Psoas muscle (tissue), 8 donors: ENCODE results near the gene B3GALT4. TPM values are rescaled to one million over a fixed set of nuclear protein-coding genes. Genes with fewer than 3 reads are reported as not detected.
A peak's percentile ranks its signal among the peaks of the same experiment; 100 is the strongest.
"Not testable (repeated sequence)": the region's sequence is repeated elsewhere in the genome, so short reads cannot be mapped to it uniquely, and the experiment has no call there.

Experiments
- ATAC-seq, 4 donors: fragments of 200-7000 bp; cut with Tn5 transposase; one replicate each; pipeline ENCODE4 v1.9.1; 2020; ENCODE audit warnings: moderate library complexity in 3 of 4, mild to moderate bottlenecking in 2 of 4
- DNase-seq, 2 donors: peaks; one replicate each; pipeline ENCODE4 v3.0.0-alpha.2; 2020
- H3K27ac ChIP-seq: fragments of 200-600 bp; one replicate; pipeline ENCODE4 v1.8.0; 2022
- H3K27me3 ChIP-seq, 3 donors: fragments of 200-600 bp in 1 of 3; one replicate each; pipeline versions ENCODE4 v1.6.1 to v1.8.0; 2013 to 2022; ENCODE audit warnings: low read length in 2 of 3, mild to moderate bottlenecking in 2 of 3, moderate library complexity in 1 of 3; ENCODE audit not compliant: insufficient read depth in 3 of 3
- H3K36me3 ChIP-seq, 2 donors: fragments of 200-600 bp in 1 of 2; one replicate each; pipeline versions ENCODE4 v1.6.1 to v1.8.0; 2013 to 2022; ENCODE audit warnings: low read depth in 1 of 2, mild to moderate bottlenecking in 1 of 2, moderate library complexity in 1 of 2; ENCODE audit not compliant: insufficient read depth in 1 of 2
- H3K4me1 ChIP-seq: fragments of 200-600 bp; one replicate; pipeline ENCODE4 v1.8.0; 2022
- H3K4me3 ChIP-seq: fragments of 200-600 bp; one replicate; pipeline ENCODE4 v1.8.0; 2022; ENCODE audit warnings: mild to moderate bottlenecking
- H3K9me3 ChIP-seq: fragments of 200-600 bp; one replicate; pipeline ENCODE4 v1.8.0; 2022
- WGBS, 3 donors: extraction: QIAGEN DNeasy Blood & Tissue Kit; methylation state at CpG; one replicate each; pipeline versions ENCODE4 v1.1.6 to v1.1.7; 2013; 5-methylcytosine and 5-hydroxymethylcytosine counted together
- intact Hi-C, 2 donors: fragments of 100-400 bp; cut with DNase I; formaldehyde crosslinking; loops; one replicate each; pipeline versions ENCODE4 v1.11.0 to v1.14.2; 2022
- polyA plus RNA-seq, 3 donors: library from polyadenylated mRNA; stranded (reverse); fragments of 200-250 nt; gene quantifications; one replicate each; pipeline ENCODE4 v1.2.3, GENCODE V29; 2013
- total RNA-seq, 4 donors: library from RNA; stranded (reverse); fragmentation: NEBNext Ultra II Directional in 2 of 4; extraction: Animal tissue kit (Norgen Biotek cat#: 25700) in 2 of 4; gene quantifications; one replicate each; pipeline versions ENCODE4 v1.2.1 to v1.2.4, GENCODE V29; 2021 to 2023
- TF ChIP-seq, protein P1 (sequence below): fragments of 200-600 bp; IDR thresholded peaks from one replicate; pipeline ENCODE4 v1.8.0; 2022; ENCODE audit warnings: antibody characterized with exemption
- donor health status: healthy with polysubstance abuse.
- donor health status: DM: no; HTN: no; CAD: no; lungs with moderate emphysema.
- donor health status: Bipolar disorder and iron deficiency.
- donor health status: healthy.
- donor health status: DM: yes; HTN: yes; CAD: no.
- donor health status: DM: no; HTN: no; CAD: no.
- donor health status: DM: no; HTN: no; CAD: no.
- donor health status: DM: yes; HTN: yes; CAD: no.

B3GALT4 gene
- total and polyA plus RNA-seq, 7 donors, result 1.3 to 3.6 (median 1.8) TPM

DNA sequence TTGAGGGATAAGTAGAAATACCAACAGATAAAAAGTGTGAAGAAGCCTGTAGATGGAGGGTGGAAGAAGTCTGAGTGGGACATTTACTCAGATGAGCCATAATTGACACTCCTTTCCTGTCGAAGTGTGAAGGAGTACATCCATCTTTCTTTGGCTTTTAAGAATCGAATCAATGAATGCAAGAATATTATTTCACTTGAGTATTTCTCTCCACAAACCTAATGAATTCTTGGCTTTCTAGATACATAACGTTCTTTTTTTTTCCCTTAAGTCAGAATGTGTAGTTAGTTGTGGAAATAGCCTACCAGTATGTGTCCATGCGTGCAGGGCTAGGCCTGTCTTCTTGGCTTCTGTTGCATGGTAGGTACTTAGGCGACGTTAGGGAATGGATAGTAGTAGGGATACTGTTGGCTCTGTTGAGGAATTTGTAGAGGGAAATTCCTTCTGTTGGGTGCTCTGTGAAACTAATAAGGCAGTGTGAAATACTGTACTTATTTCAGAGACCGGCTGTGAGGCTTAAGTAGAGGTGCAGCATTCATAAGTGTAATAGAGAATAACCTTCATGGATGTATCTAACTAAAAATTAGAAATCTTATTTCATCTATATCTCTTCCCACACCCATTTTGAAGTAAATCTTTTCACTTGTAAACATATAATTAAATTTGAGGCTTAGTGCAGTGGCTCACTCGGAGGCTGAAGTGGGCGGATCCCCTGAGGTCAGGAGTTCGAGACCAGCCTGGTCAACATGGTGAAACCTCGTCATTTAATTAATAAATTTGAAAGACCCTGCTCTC is 3.6 kb upstream of the B3GALT4 start:
- no peak overlapping the region for H3K27ac ChIP-seq
- TF ChIP-seq, protein P1, sequence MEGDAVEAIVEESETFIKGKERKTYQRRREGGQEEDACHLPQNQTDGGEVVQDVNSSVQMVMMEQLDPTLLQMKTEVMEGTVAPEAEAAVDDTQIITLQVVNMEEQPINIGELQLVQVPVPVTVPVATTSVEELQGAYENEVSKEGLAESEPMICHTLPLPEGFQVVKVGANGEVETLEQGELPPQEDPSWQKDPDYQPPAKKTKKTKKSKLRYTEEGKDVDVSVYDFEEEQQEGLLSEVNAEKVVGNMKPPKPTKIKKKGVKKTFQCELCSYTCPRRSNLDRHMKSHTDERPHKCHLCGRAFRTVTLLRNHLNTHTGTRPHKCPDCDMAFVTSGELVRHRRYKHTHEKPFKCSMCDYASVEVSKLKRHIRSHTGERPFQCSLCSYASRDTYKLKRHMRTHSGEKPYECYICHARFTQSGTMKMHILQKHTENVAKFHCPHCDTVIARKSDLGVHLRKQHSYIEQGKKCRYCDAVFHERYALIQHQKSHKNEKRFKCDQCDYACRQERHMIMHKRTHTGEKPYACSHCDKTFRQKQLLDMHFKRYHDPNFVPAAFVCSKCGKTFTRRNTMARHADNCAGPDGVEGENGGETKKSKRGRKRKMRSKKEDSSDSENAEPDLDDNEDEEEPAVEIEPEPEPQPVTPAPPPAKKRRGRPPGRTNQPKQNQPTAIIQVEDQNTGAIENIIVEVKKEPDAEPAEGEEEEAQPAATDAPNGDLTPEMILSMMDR, result no peak

DNA sequence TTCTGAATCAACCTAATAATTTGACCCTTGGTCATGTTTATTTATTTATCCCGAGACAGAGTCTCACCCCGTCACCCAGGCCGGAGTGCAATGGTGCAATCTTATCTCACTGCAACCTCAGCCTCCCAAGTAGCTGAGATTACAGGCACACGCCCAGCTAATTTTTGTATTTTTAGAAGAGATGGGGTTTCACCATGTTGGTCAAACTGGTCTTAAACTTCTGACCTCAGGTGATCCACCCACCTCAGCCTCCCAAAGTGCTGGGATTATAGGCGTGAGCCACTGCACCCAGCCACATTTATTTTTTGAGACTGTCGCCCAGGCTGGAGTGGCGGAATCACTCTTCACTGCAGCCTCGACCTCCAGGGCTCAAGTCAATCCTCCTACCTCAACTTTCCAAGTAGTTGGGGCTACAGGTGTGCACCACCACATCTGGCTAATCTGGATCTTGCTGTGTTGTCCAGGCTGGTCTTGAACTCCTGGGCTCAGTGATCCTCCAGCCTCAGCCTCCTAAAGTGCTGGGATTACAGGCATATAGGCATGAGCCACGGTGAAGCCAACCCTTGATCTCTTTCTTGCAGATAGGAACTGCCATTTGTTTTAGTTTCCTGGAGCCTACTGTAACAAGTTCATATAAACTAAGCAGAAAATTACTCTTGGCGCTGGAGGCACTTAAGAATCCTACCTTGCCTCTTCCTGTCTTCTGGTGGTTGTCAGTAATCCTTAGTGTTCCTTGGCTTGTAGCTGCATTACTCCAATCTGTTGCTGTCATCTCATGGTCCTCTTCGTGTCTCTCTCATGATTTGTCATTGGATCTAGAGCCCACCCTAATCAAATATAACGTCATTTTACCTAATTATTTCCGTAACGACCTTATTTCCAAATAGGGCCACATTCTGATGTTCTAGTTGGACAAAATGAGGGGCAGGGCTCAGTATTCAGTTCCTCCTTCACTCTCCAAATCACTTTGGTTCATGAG is 2.7 kb upstream of the B3GALT4 start:
- Histone ChIP-seq H3K4me1 (peaks cover 50% of the 10 kb centered on the region), H3K36me3 (peaks cover 6 to 57% of the 10 kb centered on the region in 2 donors), H3K4me3 (peak overlapping the region; percentile 2), H3K27me3 (no peaks in the 10 kb centered on the region), H3K27ac (no peak overlapping the region), H3K9me3 (no peaks in the 10 kb centered on the region)
- DNase-seq (no peak), ATAC-seq (no peak)
- TF ChIP-seq, protein P1, result no peak
- intact Hi-C loops, result loop anchor here in 1 of 2 donors (2.0 to 10.0 kb wide), 2 partner anchors 15 to 131 kb away; partner anchors contain the start of genes PFDN6 and WDR46
- 61 to 70% (median 66%) methylated on average over 14 of the region's 14 CpGs for WGBS, 3 donors

More for the DNA sequence above, 3.6 kb upstream of the B3GALT4 start:
- DNase-seq (no peak), ATAC-seq (no peak)
- peaks cover 50% of the 10 kb centered on the region for H3K4me1 ChIP-seq
- H3K9me3 ChIP-seq, result no peaks in the 10 kb centered on the region
- intact Hi-C loops, result loop anchor here in 1 of 2 donors (2.0 to 10.0 kb wide), 2 partner anchors 15 to 131 kb away; partner anchors contain the start of genes PFDN6 and WDR46
- WGBS, 3 donors, result 56 to 67% (median 57%) methylated on average over 11 of the region's 11 CpGs
- H3K36me3 ChIP-seq, result peaks cover 6 to 57% of the 10 kb centered on the region in 2 donors
- H3K4me3 ChIP-seq, result peak overlapping the region; percentile 81
- H3K27me3 ChIP-seq, result no peaks in the 10 kb centered on the region

DNA sequence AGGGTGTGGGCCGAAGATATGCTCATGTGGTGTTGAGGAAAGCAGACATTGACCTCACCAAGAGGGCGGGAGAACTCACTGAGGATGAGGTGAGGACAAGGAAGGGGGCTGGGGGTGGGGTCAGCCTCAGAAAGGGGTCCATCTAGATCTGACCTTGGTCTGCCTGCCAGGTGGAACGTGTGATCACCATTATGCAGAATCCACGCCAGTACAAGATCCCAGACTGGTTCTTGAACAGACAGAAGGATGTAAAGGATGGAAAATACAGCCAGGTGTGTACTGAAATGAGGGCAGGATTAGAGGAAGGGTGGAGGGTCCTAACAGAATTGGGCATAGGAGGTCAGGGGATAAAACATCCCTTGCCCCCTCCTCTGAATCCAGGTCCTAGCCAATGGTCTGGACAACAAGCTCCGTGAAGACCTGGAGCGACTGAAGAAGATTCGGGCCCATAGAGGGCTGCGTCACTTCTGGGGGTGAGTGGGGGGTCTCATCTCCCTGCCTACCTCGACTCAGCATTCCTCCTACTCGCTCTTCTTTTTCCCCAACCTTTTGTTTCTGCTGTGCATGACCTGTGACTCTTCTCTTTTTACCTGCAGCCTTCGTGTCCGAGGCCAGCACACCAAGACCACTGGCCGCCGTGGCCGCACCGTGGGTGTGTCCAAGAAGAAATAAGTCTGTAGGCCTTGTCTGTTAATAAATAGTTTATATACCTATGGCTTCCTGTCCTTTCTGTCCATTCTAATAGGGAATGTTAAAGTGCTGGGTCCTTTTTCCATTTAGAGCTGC is 935 bp upstream of the B3GALT4 start:
- intact Hi-C loops, result loop anchor here in 1 of 2 donors (5.0 to 10.0 kb wide), 2 partner anchors 36 to 129 kb away; partner anchors contain the start of gene TAPBP
- H3K4me3 ChIP-seq, result peak overlapping the region; percentile 68

DNA sequence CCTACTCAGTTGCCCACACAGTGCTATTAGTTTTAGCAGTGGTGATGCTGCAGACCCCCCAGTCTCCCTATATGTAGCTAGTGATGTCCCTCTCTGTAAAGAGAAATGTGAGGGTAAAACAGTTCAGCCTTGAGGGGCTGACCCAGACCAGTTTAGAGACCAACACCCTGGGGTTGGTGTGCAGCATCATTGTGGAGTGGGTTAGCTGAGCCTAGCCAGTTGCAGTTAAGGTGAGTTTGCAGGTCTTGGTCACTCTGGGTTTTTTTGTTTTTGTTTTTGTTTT is 401 bp upstream of the B3GALT4 start:
- DNase-seq, result no peak
- no peak for ATAC-seq
- Histone ChIP-seq H3K9me3 (no peaks in the 10 kb centered on the region), H3K36me3 (peaks cover 6 to 70% of the 10 kb centered on the region in 2 donors), H3K4me3 (peak overlapping the region; percentile 68), H3K4me1 (peaks cover 39% of the 10 kb centered on the region), H3K27ac (peak overlapping the region; percentile 78), H3K27me3 (no peaks in the 10 kb centered on the region)
- TF ChIP-seq, protein P1, result no peak
- intact Hi-C loops, result loop anchor here in 1 of 2 donors (5.0 to 10.0 kb wide), 2 partner anchors 36 to 128 kb away; partner anchors contain the start of gene TAPBP

More for the DNA sequence above, 935 bp upstream of the B3GALT4 start:
- not testable (repeated sequence) for H3K9me3 ChIP-seq, DNase-seq, ATAC-seq, H3K27ac ChIP-seq, H3K27me3 ChIP-seq
- Histone ChIP-seq H3K4me1 (peaks cover 40% of the 10 kb centered on the region), H3K36me3 (peaks cover 6 to 65% of the 10 kb centered on the region in 2 donors)
- WGBS, 3 donors, result 79 to 81% (median 79%) methylated on average over 16 of the region's 16 CpGs
